ENCODE measurements around the gene SIT1.

DNA sequence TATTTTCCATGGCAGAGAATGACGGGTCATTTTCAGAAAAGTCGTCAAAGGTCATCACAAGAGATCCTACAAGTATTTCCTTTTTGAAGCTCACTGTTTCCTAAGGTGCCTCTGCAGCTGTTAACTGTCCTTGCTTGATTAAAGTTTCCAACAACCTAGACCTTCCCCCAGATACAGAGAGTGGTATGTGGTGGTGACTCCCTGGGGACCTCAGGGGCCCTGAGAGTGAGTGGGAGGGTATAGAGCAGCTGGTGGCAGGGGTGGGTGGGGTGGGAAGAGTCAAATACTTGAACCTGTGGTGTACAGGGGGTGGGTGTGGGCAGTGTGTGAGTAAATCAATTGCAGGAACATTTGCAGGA, 31.0 kb downstream of the SIT1 start:
- TF ChIP-seq POLR2A (IDR thresholded peaks at IDR 0.05) = no peak
- TF ChIP-seq, protein P1, sequence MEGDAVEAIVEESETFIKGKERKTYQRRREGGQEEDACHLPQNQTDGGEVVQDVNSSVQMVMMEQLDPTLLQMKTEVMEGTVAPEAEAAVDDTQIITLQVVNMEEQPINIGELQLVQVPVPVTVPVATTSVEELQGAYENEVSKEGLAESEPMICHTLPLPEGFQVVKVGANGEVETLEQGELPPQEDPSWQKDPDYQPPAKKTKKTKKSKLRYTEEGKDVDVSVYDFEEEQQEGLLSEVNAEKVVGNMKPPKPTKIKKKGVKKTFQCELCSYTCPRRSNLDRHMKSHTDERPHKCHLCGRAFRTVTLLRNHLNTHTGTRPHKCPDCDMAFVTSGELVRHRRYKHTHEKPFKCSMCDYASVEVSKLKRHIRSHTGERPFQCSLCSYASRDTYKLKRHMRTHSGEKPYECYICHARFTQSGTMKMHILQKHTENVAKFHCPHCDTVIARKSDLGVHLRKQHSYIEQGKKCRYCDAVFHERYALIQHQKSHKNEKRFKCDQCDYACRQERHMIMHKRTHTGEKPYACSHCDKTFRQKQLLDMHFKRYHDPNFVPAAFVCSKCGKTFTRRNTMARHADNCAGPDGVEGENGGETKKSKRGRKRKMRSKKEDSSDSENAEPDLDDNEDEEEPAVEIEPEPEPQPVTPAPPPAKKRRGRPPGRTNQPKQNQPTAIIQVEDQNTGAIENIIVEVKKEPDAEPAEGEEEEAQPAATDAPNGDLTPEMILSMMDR (IDR thresholded peaks at IDR 0.05) = no peak

Data from testis (tissue), 2 donors.